ENCODE measurements around the gene STK26. TPM values are rescaled to one million over a fixed set of nuclear protein-coding genes. Genes with fewer than 3 reads are reported as not detected.

Gene STK26
- total RNA-seq, 1 donor from 2014 or later: 17.9 TPM

GRCh38 chrX:132119821-132120515 lies 96.9 kb downstream of the STK26 start:
- no peak for DNase-seq (ENCODE audit: low spot score)
- TF ChIP-seq, protein P1, sequence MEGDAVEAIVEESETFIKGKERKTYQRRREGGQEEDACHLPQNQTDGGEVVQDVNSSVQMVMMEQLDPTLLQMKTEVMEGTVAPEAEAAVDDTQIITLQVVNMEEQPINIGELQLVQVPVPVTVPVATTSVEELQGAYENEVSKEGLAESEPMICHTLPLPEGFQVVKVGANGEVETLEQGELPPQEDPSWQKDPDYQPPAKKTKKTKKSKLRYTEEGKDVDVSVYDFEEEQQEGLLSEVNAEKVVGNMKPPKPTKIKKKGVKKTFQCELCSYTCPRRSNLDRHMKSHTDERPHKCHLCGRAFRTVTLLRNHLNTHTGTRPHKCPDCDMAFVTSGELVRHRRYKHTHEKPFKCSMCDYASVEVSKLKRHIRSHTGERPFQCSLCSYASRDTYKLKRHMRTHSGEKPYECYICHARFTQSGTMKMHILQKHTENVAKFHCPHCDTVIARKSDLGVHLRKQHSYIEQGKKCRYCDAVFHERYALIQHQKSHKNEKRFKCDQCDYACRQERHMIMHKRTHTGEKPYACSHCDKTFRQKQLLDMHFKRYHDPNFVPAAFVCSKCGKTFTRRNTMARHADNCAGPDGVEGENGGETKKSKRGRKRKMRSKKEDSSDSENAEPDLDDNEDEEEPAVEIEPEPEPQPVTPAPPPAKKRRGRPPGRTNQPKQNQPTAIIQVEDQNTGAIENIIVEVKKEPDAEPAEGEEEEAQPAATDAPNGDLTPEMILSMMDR (IDR thresholded peaks at IDR 0.05): peak; percentile 7
- no peaks in the 10 kb centered on the region for H3K27me3 Mint-ChIP-seq (ENCODE audit: low read depth)
- no peaks in the 10 kb centered on the region for H3K36me3 Mint-ChIP-seq (ENCODE audit: low read depth)
- no peaks in the 10 kb centered on the region for H3K9me3 Mint-ChIP-seq (ENCODE audit: low read depth)
- H3K4me1 Mint-ChIP-seq (ENCODE audit: low read depth): peaks cover 46% of the 10 kb centered on the region
- H3K27ac Mint-ChIP-seq (ENCODE audit: unreplicated experiment): peak overlapping the region; percentile 82
- H3K4me3 Mint-ChIP-seq (ENCODE audit: unreplicated experiment): no peak overlapping the region

GRCh38 chrX:132120913-132121312 lies 97.8 kb downstream of the STK26 start:
- H3K4me3 Mint-ChIP-seq (ENCODE audit: unreplicated experiment): no peak overlapping the region
- no peaks in the 10 kb centered on the region for H3K9me3 Mint-ChIP-seq (ENCODE audit: low read depth)
- H3K27me3 Mint-ChIP-seq (ENCODE audit: low read depth): no peaks in the 10 kb centered on the region
- H3K27ac Mint-ChIP-seq (ENCODE audit: unreplicated experiment): no peak overlapping the region
- no peak for DNase-seq (ENCODE audit: low spot score)
- TF ChIP-seq, protein P1 (IDR thresholded peaks at IDR 0.05): no peak
- H3K36me3 Mint-ChIP-seq (ENCODE audit: low read depth): no peaks in the 10 kb centered on the region
- peaks cover 41% of the 10 kb centered on the region for H3K4me1 Mint-ChIP-seq (ENCODE audit: low read depth)

Other genes starting within 250 kb of the STK26 start
- 0.21 to 0.34 TPM (median 0.25 TPM) in 3 replicates for gene FRMD7, start 104.7 kb downstream of the STK26 start, total RNA-seq
- gene RAP2C, start 196.1 kb downstream of the STK26 start, total RNA-seq: 49.7 to 56.1 TPM (median 55.3 TPM) in 3 replicates